GM18502 (cell line): ENCODE data around the gene RPS6KB2.
"Not testable (repeated sequence)": the region's sequence is repeated elsewhere in the genome, so short reads cannot be mapped to it uniquely, and the experiment has no call there.

Experiments
- ATAC-seq: cut with Tn5 transposase; IDR thresholded peaks from one replicate; pipeline ENCODE4 v1.9.1; 2021; ENCODE audit warnings: mild to moderate bottlenecking; ENCODE audit not compliant: unreplicated experiment, poor library complexity

The RPS6KB2 gene

DNA sequence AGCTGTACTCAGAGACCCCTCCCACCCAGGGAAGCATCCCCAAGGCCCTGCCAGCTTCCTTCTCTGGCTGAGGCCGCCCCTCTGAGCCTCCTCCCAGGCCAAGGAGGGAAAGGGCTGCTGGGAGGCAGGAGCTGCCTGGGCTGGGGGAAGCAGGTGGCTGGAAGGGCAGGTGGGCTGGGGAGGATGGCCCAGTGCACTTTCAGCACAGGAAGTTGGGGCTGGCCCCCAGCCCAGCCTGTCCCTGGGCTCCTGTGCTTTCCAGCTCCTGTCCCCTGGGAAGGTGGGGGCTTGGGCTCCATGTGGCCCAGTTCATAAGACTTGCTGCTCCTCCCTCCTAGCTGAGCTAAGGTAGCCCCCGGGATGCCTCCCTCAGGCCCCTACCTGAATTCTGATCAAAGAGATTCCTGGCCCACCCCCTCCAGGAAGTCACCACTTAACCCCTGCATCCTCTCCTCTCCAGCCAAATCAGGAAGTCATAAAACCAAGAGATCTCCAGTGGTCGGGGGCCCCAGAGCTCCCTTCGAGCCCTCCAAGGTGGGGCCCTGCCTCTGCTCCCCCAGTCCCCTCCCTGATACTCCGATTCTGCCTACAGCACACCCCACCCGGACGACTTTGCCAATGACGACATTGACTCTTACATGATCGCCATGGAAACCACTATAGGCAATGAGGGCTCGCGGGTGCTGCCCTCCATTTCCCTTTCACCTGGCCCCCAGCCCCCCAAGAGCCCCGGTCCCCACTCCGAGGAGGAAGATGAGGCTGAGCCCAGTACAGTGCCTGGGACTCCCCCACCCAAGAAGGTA is 31.5 kb upstream of the RPS6KB2 start:
- no peak for ATAC-seq

GRCh38 chr11:67397536-67397935 is 30.8 kb upstream of the RPS6KB2 start:
- ATAC-seq: no peak

- no peak for ATAC-seq
Measured at GRCh38 chr11:67397986-67398660, 30.2 kb upstream of the RPS6KB2 start.

- ATAC-seq: no peak
Measured at GRCh38 chr11:67398661-67399563, 29.4 kb upstream of the RPS6KB2 start.

GRCh38 chr11:67400251-67400941 is 27.9 kb upstream of the RPS6KB2 start:
- no peak for ATAC-seq

DNA sequence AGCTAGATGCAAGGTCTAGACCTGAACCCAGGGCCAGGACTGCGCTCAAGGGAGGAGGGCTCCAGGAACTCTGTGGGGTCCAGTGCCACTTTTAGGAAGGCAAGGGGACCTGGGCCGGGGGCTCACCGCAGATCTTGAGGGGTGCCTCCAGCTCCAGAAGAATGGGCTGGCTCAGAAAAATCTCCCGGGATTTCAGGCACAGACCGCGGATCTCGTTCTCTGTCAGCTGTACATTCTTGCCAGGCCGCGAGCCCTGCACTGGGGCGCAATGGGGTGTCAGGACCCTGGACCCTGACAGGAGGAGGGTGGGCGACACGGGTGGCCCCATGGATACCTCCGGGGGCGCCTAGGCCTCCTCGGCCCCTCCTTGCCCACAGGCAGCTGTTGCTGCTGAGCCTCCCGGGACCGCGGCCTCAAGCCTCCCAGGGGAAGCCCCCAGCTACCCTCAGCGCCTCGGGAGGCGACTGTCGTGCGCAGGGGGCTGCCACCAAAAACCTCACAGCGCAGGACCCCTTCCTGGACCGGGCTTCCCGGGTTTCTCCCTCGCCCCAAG is 27.3 kb upstream of the RPS6KB2 start:
- ATAC-seq: peak; percentile 26

DNA sequence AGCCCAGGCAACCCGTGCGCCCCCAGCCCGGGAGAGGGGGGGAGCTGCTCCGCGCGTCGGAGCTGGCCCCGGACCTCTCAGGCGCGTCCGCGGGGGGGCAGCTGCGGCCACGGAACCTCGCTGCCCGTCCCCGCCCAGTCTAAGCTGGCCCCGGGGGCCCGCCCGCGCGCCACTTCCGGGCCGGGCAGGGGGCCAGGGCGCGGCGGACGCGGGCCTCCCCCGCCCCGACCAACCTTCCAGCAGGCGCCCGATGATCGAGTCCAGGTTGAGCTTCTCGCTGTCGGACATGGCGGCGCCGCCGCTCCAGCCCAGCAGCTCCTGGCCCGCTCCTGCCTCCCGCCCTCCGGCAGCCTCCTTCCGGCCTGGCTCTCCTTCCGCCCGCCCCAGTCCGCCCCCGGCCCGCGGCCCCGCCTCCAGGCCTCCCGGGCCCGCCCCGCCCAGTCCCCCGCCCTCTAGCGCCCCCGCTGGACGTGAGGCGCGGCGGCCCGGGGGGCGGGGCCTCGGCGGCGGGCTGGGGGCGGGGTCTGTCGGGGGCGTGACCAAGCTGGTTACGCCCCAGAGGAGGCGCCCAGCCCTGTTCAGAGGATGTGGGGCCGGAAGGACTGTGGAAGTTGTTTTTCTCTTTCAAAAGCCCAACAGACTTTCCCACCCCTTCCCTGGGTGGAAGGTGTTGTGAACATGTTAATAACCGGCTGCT is 26.7 kb upstream of the RPS6KB2 start, which contains the start of gene PPP1CA:
Gene PPP1CA (minus strand): TSS at position 364 of the 697 bp plus-strand sequence. CDS start 76 bp downstream, at position 288.
- ATAC-seq: peak; percentile 56

DNA sequence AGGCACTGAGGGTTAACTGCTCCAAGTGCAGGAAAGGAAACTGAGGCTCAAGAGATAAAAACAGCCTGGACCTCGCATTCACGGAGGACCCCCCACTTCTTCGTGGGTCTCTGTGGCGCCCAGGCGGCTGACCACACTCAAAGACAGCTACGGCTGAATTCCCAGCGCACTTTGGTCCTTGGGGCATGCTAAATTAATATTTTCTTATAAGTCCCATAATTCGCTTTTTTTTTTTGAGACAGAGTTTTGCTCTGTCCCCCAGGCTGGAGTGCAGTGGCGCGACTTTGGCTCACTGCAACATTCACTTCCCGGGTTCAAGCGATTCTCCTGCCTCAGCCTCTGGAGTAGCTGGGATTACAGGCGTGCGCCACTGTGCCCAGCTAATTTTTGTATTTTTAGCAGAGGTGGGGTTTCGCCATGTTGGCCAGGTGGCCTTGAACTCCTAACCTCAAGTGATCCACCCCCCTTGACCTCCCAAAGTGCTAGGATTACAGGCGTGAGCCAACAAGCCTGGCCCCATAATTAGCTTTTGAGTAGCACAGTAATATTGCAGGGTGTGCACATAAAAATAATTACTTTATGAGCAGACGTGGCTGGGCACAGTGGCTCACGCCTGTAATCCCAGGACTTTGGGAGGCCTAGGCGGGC is 26.0 kb upstream of the RPS6KB2 start:
- not testable (repeated sequence) for ATAC-seq

GRCh38 chr11:67403085-67403484 is 25.2 kb upstream of the RPS6KB2 start:
- not testable (repeated sequence) for ATAC-seq

DNA sequence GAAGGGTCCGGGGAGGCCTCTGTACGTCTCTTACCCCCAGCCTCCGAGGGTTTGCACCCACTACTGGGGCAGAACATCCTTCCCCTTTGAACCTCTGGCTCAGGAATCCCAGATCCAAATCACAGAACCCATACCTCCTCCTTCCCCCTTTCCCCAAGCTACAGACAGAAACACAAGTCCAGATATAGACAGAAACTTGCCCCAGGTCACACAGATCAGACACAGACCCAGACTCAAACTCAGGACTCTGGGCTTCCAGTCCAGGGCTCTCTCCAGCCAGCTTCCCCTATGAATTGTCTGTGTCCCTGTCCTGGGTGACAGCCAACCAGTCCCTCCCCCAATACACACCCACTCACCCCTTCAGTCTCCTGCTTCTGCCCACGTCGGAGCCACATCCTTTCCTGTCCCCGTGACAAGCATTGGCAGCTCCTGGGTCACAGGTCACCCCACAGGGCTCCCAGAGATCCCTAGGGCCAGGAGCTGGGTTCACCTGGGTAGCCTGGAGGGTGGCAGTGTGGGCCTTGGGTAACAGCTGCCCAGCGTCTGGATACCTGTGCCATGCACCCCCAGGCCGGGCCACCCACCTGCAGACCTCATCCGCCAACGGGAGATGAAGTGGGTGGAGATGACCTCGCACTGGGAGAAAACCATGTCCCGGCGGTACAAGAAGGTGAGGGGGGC is 23.6 kb upstream of the RPS6KB2 start:
- ATAC-seq: no peak

- ATAC-seq: no peak
Measured at GRCh38 chr11:67405196-67405567, 23.1 kb upstream of the RPS6KB2 start.

DNA sequence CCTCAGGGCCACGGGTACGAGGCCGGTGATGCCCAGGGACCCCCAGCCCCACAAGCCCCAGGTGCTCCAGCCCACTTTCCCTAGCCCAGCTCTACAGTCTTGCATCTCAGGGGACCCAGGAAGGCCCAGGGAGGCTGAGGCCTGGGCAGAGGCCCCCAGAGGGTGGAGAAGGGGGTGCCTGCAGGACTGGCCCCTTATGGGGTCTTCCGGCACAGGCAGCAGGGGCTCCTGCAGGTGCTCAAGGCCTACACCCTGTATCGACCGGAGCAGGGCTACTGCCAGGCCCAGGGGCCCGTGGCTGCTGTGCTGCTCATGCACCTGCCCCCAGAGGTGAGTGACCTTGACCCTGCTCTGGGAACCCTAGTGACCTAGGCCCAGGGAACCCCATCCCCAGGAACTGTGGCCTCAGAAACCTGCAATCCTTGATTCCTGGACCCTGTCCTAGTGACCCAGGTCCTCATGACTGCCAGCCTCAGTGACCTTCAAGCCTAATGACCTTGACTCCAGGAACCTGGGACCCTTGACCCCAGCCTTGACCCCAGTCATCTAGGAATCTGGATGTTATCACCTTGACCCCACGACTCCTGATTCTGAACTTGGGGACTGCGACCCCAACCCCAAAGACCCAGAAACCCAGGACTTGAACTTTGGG is 22.5 kb upstream of the RPS6KB2 start:
- ATAC-seq: no peak

GRCh38 chr11:67406420-67406968 is 21.8 kb upstream of the RPS6KB2 start:
- ATAC-seq: no peak

DNA sequence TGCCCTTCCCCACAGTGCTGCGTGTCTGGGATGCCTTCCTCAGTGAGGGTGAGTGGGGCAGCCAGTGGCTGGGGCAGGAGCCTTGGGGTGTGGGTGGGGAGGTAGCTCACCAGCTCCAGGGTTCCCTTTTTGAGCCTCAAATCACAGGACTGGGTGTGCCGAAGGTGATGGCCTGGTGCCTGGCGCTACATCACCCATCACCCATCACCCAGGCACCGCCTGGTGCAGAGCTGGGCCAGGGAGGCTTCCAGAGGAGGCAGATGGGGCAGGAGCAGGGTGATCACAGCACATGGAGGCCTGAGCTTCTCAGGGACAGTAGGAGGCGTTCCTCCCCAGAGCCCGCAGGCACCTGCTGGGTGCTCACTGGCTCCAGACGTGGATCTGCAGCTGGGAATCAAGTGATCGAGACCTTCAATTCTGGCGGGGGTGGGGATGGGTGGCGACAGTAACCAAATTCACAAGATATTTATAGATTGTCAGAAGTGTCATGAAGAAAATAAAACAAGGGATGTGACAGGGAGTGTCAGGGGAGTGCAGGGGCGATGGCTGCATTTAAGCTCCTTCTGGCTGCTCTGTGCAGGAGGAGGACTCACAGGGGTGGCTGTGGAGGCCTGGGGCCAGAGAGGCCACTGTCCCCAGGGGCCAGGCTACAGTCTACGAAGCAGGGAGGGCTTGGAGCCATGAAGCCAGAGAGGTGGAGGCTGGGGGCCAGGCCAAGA is 21.2 kb upstream of the RPS6KB2 start:
- ATAC-seq: no peak

GRCh38 chr11:67407688-67408163 is 20.6 kb upstream of the RPS6KB2 start:
- ATAC-seq: no peak

- ATAC-seq: no peak
Measured at GRCh38 chr11:67408437-67409200, 19.7 kb upstream of the RPS6KB2 start.
